Measurements from ENCODE around the gene CA12.
"Not testable (repeated sequence)": the region's sequence is repeated elsewhere in the genome, so short reads cannot be mapped to it uniquely, and the experiment has no call there.

The CA12 gene
- total RNA-seq = 0.09 to 0.10 reads per million in 2 donors

DNA sequence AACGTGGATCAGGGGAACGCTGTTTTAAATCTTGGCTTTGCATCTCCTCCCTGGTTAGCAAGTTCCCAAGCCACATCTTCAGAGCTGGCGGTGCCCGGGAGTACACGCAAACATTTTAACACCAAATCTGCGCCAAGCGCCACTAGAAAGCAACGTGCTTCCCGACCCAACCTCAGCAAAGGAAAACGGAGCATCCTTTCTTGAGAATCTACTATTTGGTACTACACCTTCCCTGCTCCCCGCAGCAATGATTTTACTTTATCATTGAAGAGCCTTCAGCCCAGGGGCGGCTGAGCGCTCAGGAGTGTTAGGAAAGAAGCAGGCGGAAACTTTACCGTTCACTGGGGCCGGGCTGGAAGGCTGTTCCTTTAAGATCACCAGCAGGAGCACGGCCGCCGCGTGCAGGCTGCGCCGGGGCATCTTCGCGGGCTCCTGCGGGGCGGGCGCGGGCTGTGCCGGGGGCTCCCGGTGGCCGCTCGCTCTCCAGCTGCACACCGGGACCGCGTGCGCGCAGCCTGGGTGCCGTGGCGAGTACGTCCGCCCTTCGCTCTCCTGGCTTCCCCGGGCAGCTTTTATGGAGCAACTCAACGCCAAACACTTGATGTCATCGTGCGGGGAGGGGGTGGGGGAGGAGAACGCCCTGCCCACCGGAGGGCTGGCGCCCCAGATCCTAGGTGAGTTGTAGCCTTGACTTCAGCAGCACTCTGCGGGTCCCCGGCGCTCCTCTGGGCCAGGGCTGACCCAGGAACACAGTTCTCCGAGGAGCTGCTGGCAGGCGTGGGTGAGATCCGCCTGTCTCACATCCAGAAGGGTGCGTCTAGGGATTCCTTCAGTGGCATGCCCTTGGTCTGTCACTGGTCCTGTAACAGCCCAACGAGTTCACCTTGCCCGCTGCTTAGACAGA lies at the start of gene CA12:
Gene CA12, minus strand, starts transcription at position 546 of the 904 bp plus-strand sequence. Its CDS starts 126 bp downstream, at position 420.
- no peak for DNase-seq

DNA sequence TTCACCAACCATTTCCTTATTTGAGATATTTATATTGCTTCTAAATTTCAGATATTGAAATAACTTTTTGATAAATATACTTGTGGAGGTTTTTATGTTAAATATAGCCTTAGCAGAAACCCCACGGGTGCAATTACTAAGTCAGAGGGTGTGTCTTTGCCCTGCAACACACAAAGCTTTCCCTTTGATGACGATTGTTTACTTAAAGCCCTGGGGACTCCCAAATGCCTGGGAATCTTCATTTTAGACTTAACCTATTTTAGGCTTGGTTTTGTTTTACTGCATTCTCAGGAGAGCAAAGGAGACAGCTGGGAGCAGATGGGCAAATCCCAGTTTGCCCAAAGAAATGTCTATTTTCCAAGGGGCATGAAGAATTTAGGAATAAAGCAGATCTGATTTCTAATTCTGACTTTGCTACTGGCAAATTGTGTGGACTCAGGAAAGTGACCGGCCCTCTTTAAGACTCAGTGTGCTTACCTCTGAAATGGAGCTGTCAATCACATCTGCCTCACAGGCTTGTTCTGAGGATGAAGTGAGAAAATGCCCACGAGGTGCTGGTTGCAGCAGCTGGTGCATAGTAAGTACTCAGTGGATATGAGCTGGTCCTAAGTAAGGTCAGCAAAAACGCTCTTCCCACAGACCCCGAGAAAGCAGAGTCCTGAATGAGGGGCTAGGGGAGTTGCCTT lies 49.3 kb upstream of the CA12 start:
- DNase-seq = no peak

DNA sequence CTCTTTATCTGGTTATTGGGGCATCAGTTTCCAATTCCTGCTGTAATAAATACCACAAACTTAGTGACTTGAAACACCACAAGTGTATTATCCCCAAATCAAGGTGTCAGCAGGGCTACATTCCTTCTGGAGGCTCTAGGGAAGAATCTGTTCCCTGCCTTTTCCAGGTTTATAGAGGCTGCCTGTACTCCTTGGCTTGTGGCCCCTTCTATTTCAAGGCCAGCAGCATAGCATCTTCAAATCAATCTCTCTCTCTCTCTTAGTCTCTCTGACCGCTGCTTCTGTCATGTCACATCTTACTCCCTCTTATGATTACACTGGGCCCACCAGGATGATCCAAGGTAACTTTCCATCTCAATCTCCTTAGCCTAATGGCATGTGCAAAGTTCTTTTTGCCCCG lies 44.9 kb upstream of the CA12 start:
- no peak for DNase-seq

DNA sequence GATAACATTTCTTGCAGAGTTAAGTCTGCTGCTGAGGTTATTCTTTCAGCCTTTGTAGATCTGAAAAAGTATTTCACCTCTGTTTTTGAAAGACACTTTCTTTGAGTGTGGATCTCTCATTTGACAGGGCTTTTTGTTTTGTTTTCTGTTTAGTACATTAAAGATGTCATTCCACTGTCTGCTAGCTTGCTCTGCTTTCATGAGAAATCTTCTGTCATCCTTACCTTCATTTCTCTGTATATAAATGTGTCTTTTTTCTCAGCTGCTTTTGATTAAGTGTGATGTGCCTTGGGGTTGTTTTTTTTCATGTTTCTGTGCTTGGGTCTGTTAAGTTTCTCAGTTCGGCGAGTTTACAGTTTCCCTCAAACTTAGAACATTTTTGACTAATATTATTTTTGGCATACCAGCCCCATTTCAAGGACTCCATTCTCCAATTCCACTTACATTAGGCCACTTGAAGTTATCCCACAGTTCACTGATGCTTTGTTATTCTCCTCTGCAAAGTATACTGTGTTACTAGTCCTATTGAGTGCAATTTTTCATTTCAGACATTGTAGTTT lies 43.9 kb upstream of the CA12 start:
- DNase-seq = no peak

DNA sequence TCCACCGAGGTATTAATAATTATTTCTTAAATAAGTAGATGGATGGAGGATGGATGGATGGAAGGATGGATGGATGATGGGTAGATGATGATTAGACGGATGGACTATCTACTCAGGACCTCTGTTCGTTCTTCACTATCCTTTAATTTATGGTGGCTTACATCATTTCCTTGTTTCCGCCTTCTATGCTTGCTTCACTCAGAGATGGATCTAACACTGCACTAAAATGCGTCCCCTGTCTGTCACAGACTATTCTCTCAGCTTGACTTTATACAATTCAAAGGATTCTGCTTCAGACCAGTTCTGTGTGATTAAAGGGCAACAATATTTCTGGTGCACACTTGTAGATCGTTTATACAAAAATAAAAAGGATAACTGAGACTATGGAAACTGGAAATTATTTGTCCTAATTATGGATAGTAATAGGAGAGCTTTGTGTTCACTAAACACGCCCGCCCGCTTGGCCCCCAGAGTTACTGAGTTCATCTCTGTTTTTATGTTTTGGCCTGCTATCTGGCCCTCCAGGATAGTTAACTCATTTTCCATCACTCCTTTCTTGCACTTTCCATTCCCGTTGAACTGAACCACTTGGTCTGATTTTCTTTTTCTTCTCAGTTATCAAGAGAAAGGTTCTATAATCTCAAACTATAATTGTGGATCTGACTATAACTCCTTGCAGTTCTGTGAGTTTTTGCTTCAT lies 41.4 kb upstream of the CA12 start:
- no peak for DNase-seq

DNA sequence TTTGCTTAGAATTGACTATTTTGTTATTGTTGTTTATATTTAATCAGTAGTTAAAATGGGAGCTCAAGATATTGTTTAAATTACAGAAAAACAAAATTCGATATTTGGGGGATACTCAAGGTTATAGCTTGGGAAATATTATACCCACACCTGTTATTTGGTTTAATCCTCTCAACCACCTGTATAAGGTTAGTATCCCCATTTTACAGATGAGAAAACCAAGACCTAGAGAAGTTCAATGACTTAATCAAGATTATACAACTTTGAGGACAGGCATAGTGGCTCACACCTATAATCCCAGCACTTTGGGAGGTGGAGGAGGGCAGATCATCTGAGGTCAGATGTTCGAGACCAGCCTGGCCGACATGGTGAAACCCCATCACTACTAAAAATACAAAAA lies 39.8 kb upstream of the CA12 start:
- DNase-seq = no peak

DNA sequence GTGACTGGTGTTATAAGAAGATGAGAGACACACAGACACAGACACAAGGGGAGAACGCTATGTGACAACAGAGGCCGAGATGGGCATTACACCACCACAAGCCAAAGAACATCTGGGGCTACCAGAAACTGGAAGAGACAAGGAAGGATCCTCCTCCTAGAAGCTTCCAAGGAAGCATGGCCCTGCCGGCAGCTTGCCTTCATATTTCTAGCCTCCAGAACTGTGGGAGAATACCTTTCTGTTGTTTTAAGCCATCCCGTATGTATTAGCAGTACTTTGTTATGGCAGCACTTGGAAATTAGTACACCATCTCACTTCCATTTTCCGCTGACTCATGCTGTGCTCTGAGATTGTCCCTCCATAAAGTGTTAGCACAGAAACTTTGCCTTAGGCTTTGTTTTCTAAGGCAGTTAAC lies 38.7 kb upstream of the CA12 start:
- DNase-seq = no peak

DNA sequence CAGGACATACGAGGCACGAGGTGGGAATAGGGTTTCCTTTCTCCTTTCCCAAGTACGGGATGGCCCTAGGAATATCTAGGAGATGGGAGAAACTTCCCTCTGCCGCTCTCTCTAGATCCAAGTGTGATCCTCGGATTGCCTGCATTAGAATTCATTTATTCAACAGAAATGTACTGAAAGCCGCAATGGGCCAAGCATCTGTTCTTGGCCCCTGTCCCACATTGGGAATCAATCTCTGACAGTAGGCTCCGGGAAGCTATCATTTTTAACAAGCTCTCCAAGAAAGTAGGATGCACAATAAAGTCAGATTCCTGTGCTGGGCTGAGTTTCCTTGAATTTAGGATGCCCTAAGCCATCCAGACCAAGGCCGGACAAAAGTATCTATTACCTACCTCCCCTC lies 37.2 kb upstream of the CA12 start:
- no peak for DNase-seq

DNA sequence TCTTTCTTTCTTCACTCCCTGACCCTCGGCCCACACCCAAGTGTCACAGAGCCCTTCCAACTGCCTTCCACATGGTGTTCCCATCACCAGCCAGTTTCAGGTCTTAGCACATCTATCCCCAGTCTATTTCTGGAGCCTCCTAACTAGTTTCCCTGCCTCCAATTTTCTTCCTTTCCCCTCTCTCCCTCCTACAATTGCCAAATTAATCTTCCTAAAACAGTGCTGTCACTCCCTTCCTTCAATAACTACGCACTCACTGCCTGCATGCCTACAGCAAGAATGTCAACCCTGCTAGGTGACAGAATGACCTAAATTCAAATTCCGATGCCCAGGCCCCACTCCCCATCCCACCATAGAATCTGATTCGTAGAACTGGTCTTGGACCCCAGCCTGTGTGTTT lies 36.1 kb upstream of the CA12 start:
- no peak for DNase-seq

DNA sequence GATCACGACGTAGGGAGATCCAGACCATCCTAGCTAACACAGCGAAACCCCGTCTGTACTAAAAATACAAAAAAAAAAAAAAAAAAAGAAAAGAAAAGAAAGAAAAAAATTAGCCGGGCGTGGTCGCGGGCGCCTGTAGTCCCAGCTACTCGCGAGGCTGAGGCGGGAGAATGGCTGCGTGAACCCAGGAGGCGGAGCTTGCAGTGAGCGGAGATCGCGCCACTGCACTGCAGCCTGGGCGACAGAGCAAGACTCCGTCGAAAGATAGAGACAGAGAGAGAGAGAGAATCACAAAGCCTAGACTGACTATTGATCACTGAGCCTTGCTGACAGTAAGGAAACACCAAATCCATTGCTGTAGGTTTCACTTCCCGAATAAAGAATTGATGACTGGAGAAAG lies 35.6 kb upstream of the CA12 start:
- not testable (repeated sequence) for DNase-seq

DNA sequence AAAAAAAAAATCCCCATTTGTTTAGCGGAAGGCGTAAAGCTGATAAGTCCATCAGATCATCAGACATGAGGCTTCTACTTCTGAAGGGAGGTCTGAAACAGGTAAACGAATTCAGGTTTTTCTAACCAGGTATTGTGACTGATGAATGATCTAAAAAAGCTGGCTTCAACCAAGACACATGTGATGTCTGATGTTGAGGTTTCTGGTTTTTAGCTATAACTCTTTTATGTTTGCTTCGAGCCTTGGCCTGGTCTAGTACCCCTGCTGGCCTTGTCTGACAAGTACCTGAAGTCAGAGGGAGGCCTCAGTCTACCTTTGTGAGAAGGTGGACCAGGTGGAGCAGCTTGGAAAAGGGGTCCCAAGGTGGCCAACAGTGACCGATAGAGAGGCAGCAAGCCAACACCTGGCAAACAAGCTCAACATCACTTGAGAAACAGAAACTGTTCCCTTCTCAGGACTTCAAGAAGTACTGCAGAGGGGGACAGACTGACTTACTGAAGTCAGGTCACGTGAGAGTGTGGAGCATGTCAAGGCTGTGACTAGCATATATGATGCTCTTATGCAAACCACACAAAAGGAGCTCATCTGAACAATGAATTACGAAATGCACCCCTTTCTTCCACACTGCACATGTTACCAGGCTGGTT lies 33.0 kb upstream of the CA12 start:
- DNase-seq = no peak

DNA sequence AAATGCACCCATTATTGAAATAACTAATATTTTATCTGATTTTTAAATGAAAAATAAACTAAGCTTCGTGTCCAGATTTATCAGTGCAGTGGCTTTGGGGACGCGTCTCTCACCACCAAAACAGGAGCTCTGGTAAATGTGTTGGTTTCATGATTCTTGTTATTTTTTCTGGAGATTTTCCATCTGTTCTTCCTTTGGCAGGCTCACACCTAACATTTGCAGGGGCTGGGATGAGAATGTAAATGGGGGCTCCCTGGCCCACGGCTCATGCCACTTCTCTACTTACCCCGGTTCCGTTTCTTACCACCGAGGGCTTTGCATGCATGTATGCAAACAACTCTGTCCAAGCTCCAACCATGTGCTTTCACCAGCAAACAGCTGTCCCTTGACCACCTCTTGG lies 30.9 kb upstream of the CA12 start:
- DNase-seq = no peak

DNA sequence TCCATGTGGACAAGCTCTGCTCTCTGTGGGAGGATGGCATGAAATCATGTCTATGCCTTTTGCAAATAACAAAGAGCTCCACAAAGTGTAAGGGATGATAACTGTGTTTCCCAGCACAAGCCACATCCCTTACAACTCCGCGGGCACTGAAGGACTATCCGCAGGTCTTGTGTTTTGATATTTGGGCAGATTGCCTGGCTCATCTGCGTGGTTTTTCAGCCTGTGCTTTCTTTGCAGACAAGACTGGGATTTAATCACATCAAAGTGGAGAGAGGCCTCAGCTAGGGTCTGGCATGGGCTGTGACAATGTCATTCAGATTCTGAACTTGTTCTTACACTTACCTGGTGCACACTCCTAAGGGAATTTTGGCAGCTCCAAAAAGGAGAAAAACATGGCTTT lies 30.2 kb upstream of the CA12 start:
- no peak for DNase-seq

DNA sequence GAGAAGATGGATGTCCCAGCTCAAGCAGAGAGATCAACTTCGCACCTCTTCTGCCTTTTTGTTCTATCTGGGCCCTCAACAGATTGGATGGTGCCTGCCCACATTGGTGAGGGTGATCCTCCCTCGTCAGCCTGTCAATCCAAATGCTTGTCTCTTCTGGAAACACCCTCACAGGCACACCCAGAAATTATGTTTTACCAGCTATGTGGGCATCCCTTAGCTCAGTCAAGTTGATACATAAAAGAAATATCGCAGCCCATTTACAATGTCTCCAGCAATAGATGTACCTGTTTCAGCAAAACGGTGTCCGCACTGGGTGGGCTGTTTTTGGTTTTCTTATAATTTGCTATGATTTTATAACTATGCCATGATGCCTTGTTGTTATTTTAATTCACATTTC lies 27.5 kb upstream of the CA12 start:
- DNase-seq = no peak

DNA sequence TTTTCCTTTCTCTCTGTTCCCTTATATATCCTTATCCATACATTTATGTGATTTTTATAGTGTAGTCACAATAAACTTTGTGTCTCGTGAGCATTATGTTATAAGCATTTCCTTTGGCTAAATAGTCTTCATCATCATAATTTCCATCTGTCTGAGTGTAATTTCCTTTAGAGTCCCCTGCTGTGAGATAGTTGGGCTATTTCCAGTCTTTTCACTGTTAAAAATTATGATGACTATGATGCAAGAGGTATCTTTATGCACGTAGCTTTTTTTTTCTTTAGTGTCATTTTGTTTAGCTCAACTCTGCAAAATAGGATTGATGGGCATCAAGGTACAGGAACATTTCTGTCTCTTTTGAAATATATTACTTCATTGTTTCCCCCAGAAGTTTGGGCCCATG lies 26.9 kb upstream of the CA12 start:
- DNase-seq = no peak

DNA sequence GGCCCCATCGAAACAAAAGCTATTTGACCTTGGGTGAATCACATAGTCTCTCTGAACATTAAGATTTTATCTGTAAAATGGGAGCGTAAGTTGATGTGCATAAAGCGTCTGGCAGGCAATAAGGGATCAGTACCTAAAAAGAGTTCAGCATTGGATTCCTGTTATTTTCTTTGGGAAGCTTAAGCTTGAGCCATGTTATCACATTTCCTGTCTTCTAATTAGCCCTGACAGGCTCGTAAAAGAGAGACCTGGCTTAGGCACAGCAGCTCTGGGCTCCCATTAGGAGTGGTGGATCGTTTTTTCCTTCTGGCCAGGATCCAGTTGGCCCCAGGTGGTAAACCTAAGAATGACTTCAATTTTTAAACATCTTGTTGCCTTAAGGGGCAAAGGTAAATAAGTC lies 26.0 kb upstream of the CA12 start:
- no peak for DNase-seq

DNA sequence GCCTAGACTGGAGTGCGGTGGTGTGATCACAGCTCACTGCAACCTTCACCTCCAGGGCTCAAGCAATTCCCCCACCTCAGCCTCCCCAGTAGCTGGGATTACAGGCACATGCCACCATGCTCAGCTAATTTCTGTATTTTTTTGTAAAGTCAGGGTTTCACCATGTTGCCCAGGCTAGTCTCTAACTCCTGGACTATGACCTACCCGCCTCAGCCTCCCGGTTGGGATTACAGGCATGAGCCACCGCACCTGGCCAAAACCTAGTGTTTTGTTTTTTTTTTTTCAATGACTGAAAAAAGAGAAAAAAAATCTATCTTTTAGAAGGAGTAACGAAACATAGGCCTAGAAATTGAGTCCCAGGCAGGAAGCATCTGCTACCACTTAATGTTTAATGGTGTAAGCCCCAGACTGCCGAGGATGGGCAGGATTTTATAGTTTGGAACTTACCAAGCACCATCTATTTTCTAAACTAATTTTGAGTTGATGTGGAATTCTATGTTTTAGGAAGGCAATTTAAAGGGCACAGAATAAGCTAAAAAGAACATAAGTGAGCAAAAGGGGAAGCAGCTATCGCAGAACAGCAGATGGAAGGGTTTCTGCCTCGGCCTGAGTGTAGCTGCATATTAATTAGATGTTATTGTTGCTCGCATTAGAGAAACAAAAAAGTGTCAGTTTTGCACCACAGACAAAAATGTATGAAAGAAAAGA lies 24.2 kb upstream of the CA12 start:
- DNase-seq = no peak

DNA sequence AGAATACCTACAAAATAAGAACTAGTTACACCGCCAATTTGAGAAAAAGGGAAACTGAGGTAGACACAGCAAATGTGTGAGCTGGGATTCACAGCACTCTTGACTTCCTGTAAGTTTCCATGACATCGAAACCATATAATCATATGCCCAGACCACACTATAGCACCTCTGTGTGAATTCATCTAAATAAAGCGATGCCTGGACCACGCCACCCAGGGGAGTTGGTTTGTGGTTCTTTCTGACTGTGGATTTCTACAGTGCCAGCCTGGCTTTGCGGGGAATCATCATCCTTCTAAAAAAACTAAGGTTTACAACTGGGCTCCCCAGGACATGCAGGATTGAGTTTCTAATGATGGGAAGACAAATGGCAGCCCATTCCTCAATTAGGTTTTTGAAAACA lies 23.5 kb upstream of the CA12 start:
- DNase-seq = no peak

DNA sequence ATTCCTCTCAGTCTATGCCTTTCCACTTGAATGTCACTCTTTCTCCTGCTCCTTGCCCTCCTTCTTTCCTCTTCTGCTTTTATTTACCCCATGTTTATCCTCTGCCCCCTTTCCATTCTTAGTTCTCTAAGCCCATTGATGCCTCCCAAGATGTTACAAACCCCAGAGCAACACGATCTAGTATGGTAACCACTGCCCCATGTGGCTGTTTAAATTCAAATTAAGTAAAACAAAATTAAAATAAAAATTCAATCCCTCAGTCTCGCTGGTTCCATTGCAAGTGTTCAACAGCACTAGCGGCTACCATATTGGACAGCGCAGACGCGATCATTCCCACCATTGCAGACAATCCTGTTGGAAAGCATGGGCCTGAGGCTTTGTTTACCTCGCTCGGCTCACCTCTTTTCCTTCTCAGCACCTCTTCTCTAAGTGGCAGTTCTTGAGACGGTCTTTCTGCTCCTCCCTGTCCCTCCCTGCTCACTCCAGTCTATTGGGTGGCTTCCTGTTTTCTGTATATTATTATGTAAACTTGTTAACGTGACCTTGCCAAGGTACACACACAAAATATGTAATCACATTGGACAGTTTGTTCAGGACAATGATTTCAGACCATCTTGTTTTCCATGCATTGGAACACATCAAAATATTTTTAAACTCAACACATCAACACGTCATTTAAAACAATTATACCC lies 21.8 kb upstream of the CA12 start:
- no peak for DNase-seq

DNA sequence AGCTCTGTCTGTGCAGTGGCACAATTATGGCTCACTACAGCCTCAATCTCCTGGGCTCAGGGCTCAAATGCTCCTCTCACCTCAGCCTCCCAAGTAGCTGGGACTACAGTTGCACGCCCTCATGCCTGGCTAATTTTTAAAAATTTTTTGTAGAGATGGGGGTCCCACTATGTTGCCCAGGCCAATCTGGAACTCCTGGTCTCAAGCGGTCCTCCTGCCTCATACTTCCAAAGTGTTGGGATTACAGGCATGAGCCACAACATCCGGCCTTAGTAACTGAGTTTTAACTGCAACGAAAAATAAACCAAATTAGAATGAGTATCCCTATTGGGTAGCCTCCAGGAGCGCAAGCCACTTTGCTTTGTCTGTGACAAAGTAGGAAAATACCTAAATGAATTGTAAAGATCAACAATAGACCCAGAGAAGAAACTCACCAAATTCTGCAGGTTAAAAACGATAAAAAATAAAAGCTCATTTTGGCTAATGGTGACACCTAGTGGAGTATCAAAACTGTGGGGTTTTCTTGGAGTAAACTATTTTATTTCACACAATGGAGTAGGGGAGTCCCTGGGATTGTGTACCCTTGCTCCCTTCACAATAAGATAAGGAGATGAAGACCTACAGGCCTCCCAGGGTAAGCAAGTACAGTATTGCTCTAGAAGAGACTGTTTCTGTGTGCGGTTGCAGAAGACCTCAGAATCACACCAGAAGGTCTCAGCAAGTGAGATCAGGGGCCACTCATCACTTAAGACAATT lies 21.0 kb upstream of the CA12 start:
- no peak for DNase-seq
